GM18907 (cell line): ENCODE measurements around the gene PDXK.
"Not testable (repeated sequence)": the region's sequence is repeated elsewhere in the genome, so short reads cannot be mapped to it uniquely, and the experiment has no call there.

Experiments
- ATAC-seq: cut with Tn5 transposase; IDR thresholded peaks from one replicate; pipeline ENCODE4 v1.9.1; 2021; ENCODE audit warnings: mild to moderate bottlenecking, moderate library complexity; ENCODE audit not compliant: unreplicated experiment

The PDXK gene

DNA sequence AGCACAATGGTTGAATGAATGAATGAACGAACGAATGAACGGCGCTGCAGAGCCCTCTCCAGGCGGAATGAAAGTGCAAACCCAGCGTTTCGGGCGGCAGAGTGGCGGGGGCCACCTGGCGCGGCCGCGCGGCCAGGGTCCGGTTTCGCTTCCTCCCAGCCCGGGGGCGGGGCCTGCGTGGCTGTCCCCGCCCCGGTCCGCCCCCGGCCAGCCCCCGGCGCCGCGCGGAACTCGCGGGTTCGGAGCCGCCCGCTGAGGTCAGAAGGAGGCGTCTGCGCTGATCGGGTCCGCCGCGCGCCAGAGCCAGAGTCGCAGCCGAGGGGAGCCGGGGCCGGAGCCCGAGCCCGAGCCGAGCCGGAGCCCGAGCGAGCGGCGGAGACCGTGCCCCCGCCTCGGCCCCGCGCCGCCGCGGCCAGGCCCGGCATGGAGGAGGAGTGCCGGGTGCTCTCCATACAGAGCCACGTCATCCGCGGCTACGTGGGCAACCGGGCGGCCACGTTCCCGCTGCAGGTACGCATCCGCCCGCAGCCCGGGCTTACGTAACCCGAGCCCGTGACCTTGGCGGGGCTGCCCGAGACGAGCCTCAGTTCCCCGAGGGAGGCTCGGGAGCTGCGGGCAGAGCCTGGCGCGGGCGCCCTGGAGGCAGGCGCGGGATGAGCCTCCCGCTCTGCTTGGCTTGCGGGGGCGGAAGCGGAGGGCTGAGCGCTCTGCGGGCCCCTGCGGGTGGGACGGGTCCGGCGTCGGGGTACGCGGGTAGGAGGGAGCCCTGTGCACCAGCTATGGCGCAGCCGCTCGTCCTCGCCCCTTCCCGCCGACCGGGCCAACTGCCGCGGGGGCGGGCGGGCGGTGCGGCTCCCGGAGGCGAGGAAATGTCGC is at the start of gene PDXK:
Gene PDXK (plus strand): TSS at position 258 of the 876 bp plus-strand sequence. CDS start 166 bp downstream, at position 424.
- ATAC-seq = peak; percentile 68

- ATAC-seq = no peak
Measured at GRCh38 chr21:43669828-43670605, 48.9 kb upstream of the PDXK start.

DNA sequence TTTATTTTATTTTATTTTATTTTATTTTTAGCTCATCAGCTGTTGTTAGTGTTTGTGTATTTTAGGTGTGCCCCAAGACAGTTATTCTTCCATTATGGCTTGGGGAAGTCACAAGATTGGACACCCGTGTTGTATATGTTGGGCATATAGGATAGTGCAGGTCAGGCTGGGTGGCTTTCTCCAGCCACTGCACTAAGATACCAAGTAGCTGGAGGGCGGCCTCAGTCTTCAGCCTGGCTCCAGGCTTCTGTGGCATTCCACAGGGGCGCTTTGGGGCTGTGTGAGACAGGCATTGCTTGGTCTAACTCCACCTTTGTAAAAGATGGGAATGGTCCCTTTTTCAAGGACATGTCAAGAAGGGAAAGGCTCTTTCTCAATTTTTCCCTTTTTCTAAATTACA is 43.1 kb upstream of the PDXK start:
- ATAC-seq = no peak

DNA sequence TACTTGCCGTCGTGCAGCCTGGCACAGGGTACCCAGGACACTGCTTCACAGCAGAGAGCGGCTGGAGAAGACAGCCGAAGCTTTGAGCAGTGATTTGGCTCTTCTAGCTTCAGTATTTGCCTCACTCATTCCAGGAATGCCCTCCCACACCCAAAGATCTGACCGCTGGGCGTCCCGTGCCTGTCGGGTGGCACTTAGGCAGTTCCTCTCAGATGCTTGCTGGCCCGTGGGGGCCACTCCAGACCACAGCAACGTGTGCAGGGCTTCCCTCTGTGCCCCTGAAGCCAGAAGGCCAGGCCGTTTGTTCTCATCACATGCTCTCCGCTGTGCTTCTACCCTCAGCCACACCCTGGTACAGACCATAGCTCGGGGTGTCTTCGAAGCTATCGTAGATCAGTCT is 42.5 kb upstream of the PDXK start:
- ATAC-seq = no peak

DNA sequence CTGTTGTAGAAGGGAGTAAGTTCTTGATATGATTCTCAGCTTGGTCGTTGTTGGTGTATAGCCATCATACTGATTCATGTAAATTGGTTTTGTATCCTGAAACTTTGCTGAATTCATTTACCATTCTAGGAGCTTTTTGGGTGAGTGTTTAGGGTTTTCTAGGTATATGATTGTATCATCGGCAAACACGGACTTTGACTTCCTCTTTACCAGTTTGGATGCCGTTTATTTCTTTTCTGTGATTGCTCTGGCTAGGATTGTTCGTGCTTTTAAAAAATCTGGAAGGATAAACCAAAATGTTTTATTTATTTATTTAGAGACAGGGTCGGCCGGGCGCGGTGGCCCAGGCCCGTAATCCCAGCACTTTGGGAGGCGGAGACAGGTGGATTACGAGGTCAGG is 39.0 kb upstream of the PDXK start:
- ATAC-seq = no peak

- not testable (repeated sequence) for ATAC-seq
Measured at GRCh38 chr21:43680421-43680820, 38.5 kb upstream of the PDXK start.

- ATAC-seq = no peak
Measured at GRCh38 chr21:43681650-43682049, 37.3 kb upstream of the PDXK start.

GRCh38 chr21:43684424-43684823 is 34.5 kb upstream of the PDXK start:
- no peak for ATAC-seq

GRCh38 chr21:43686811-43687565 is 31.9 kb upstream of the PDXK start:
- no peak for ATAC-seq

- ATAC-seq = no peak
Measured at GRCh38 chr21:43687566-43688399, 31.1 kb upstream of the PDXK start.

DNA sequence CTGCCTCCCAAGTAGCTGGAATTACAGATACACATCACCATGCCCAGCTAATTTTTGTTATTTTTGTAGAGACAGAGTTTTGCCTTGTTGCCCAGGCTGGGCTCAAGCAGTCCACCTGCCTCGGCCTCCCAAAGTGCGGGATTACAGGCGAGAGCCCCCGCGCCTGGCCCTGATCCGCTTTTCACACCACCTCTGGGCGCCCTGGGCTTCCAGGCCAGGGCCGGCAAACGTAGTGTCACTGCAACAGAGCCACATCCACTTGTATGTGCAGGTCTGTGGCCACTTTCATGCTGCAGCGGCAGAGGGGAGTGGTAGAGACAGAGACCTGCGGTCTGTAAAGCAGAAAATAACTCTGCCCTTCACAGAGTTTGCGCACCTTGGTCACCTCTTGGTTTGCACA is 30.0 kb upstream of the PDXK start:
- ATAC-seq = no peak

DNA sequence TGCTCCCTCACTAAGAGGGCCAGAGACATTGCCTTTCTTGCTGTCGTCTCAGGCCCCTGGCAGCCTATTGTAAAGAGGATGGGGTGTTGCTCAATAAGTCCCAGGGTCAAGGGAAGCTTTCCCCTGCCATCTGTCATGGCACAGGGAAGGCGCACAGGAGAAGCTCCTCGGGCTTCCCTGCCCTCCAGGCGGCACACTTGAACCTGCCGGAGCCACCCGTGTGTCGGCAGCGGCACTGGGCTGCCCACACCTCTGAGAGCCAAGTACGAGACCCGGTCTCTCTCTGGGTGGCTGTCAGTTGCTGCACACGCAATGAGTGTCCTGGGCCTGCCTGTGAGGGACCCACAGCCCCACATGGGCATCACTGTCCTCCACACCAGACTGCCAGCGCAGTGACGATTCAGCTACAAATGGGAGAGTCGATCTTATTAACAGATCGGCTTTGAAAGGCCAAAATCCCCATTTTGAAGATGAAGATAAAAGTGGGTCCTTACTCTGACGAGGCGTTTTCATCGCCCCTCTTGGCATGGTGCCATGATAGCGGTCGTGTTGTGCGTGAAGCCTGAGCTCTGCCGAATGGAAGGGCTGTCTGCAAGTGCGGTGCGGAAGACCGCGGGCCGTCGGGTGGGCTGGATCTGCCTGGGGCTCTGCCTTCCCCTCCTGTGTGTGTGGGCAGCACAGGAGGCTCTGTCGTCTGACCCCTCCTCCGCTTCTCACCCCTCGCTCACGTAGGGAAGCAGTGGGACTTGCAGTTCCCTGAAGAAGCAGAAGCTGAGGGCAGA is 29.2 kb upstream of the PDXK start:
- no peak for ATAC-seq

DNA sequence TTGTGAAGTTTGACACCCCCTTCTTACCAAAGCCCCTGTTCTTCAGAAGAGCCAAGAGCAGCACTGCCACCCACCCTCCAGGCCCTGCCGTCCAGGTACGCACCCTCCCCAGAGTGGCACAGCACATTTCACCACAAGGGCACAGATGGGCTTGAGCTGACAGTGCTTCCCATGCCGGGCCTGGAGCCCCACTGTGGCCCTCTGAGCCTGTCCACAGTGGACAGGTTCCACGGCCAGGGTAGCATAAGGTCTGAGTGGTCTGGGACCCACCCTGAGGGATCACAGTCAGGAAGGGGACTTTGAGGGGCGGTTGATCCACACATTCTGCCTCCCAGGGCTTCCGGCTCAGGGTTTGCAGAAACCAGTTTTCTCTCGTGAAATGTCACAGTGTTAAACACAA is 28.6 kb upstream of the PDXK start:
- ATAC-seq = no peak

DNA sequence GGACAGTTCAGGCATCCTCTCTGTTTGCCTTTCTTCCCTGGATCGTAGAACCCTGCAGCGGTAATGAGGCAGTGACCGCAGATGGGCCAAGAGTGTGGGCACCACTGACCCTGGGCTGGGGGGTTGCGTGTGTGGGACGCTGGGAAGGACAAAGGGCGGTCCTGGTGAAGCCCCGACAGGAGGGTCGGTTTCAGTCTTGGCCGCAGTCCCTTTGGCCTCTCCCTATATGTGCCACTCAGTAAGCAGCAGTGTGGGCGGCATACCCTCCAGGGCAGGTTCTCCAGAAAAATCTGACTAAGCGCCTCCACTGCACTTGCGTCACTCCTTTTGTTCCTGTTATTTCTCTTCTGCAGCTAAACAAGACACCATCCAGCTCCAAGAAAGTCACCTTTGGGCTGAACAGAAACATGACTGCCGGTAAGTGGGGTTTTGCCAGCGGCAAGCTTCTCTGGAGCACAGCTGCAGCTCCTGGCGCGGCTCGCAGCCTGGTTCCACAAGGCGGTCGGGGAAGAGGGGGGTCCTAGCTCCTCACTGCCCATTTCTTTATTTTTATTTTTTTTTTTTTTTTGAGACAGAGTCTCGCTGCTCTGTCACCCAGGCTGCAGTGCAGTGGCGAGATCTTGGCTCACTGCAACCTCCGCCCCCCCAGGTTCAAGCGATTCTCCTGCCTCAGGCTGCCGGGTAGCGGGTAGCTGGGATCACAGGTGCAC is 27.7 kb upstream of the PDXK start:
- no peak for ATAC-seq

DNA sequence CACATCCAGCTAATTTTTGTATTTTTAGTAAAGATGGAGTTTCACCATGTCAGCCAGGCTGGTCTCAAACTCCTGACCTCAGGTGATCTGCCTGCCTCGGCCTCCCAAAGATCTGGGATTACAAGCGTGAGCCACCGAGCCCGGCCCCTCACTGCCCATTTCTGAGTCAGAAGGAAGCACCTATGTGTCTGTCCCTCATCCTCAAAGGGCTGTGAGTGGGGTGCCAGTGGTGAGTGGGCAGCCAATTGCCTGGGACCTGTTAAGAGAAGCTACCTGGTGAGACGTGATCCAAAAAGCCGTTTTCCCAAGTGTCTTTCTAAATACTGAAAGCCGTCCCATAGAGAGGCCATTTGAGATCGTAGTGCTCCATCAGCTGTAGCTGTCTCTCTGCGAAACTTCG is 27.1 kb upstream of the PDXK start:
- ATAC-seq = no peak

DNA sequence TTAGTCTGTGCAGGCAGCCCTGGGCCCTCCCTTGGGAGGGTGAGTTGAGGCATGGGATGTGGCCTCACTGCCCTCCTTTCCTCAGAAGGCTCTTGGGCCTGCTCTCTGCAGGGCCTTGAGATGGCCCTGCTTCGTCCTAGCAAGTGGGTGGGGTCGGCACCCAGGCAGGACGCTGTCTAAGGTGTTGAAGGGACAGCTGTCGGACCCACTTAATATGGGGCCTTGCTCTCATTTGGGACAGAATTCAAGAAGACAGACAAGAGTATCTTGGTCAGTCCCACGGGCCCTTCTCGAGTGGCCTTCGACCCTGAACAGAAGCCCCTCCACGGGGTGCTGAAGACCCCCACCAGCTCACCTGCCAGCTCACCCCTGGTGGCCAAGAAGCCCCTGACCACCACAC is 26.0 kb upstream of the PDXK start:
- no peak for ATAC-seq

- ATAC-seq = no peak
Measured at GRCh38 chr21:43693981-43694380, 24.9 kb upstream of the PDXK start.

DNA sequence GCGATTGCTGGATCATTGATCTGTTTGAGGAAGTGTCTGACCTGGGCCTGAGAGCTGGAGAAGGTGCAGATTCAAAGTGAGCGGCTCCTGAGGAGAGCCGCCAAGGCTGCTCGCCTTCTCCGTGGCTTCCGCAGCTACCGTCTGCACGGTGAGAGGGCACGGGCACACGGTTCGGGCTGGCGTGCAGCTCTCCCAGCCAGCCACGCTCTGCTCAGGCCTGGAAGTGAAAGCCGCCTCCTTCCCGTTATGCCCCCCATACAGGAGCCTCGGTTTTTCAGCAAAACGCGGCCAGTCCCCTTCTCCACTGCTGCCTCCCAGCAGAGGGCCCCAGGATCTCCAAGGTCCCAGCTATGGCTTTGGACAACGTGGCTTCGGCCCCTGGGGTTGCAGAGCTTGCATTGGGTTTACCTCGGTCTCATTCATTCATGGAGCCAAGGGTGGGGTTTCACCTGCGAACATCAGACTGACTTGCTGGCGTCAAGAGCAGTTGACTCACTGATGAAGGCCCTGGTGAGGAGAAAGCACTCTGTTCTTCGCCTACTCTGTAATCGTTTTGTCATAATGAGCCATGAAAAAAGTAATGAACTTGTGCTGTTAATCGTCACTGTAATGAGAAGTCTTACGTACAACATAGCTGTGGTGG is 24.4 kb upstream of the PDXK start:
- no peak for ATAC-seq

GRCh38 chr21:43696214-43696613 is 22.7 kb upstream of the PDXK start:
- ATAC-seq = no peak
